OCI-LY3 (cell line): ENCODE measurements around the gene MMEL1.

ENCODE experiments used
- EZH2phosphoT487 ChIP-seq: fragments of 200-600 bp; shearing (Covaris generic); IDR thresholded peaks from 2 replicates; pipeline ENCODE4 v1.6.1; 2018; ENCODE audit warnings: antibody characterized with exemption, mixed run types, low read depth
- TF ChIP-seq, protein P1 (sequence below): fragments of 200-600, 300-600 bp; sonication (generic); IDR thresholded peaks from 2 replicates; pipeline ENCODE4 v1.5.1; 2014; ENCODE audit warnings: antibody characterized with exemption, low read length, low read depth

- TF ChIP-seq, protein P1, sequence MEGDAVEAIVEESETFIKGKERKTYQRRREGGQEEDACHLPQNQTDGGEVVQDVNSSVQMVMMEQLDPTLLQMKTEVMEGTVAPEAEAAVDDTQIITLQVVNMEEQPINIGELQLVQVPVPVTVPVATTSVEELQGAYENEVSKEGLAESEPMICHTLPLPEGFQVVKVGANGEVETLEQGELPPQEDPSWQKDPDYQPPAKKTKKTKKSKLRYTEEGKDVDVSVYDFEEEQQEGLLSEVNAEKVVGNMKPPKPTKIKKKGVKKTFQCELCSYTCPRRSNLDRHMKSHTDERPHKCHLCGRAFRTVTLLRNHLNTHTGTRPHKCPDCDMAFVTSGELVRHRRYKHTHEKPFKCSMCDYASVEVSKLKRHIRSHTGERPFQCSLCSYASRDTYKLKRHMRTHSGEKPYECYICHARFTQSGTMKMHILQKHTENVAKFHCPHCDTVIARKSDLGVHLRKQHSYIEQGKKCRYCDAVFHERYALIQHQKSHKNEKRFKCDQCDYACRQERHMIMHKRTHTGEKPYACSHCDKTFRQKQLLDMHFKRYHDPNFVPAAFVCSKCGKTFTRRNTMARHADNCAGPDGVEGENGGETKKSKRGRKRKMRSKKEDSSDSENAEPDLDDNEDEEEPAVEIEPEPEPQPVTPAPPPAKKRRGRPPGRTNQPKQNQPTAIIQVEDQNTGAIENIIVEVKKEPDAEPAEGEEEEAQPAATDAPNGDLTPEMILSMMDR = no peak
- TF ChIP-seq EZH2phosphoT487 = no peak
Measured at GRCh38 chr1:2628933-2629626, 3.7 kb downstream of the MMEL1 start.
